A673 (cell line): Measurements from ENCODE around the gene FPR1.

Experiments
- CTCF ChIP-seq: fragments of 300-800, 200-600 bp; sonication (generic); conservative IDR thresholded peaks from 2 replicates; pipeline ENCODE4 v1.5.1; 2017; ENCODE audit warnings: low read depth, mild to moderate bottlenecking, antibody characterized with exemption, low read length, moderate library complexity, mixed read lengths
- EZH2 ChIP-seq: fragments of 200-600 bp; sonication (generic); IDR thresholded peaks from 2 replicates; pipeline ENCODE4 v1.6.1; 2017; ENCODE audit warnings: borderline replicate concordance, low read depth, mild to moderate bottlenecking, mixed read lengths, antibody characterized with exemption, low read length; ENCODE audit not compliant: poor library complexity, severe bottlenecking

GRCh38 chr19:51716925-51717324, 34.8 kb downstream of the FPR1 start:
- TF ChIP-seq CTCF (no peak), EZH2 (no peak)
